MV-4-11 (cell line): ENCODE data around the gene ERCC8.
"Not testable (repeated sequence)": the region's sequence is repeated elsewhere in the genome, so short reads cannot be mapped to it uniquely, and the experiment has no call there.

Experiments
- DNase-seq: peaks from one replicate; lab custom pipeline; 2025; lab: John Stamatoyannopoulos, UW

Gene ERCC8

GRCh38 chr5:60944904-60945812 is at the start of gene ERCC8, which contains the start of gene NDUFAF2:
Gene ERCC8, minus strand, starts transcription at chr5:60945070. Its CDS starts 62 bp downstream, at chr5:60945008.
Gene NDUFAF2, plus strand, starts transcription at chr5:60945205. Its CDS starts 51 bp downstream, at chr5:60945256.
- peak; percentile 84 for DNase-seq

GRCh38 chr5:60993875-60994571 is 49.2 kb upstream of the ERCC8 start:
- no peak for DNase-seq

- DNase-seq: peak; percentile 11
Observed at GRCh38 chr5:60993425-60993824, 48.6 kb upstream of the ERCC8 start.

GRCh38 chr5:60992871-60993270 is 48.0 kb upstream of the ERCC8 start:
- no peak for DNase-seq

GRCh38 chr5:60989790-60990189 is 44.9 kb upstream of the ERCC8 start:
- no peak for DNase-seq

- DNase-seq: not testable (repeated sequence)
Observed at GRCh38 chr5:60982127-60982526, 37.3 kb upstream of the ERCC8 start.

GRCh38 chr5:60980511-60980910 is 35.6 kb upstream of the ERCC8 start:
- no peak for DNase-seq

GRCh38 chr5:60978968-60979367 is 34.1 kb upstream of the ERCC8 start:
- DNase-seq: no peak

- DNase-seq: no peak
Observed at GRCh38 chr5:60977956-60978737, 33.3 kb upstream of the ERCC8 start.

GRCh38 chr5:60972231-60972630 is 27.4 kb upstream of the ERCC8 start:
- no peak for DNase-seq

GRCh38 chr5:60961685-60962084 is 16.8 kb upstream of the ERCC8 start:
- DNase-seq: peak; percentile 56

- DNase-seq: no peak
Observed at GRCh38 chr5:60960591-60960990, 15.7 kb upstream of the ERCC8 start.

- DNase-seq: peak; percentile 21
Observed at GRCh38 chr5:60959156-60959555, 14.3 kb upstream of the ERCC8 start.

- no peak for DNase-seq
Observed at GRCh38 chr5:60958712-60959111, 13.8 kb upstream of the ERCC8 start.

GRCh38 chr5:60958088-60958487 is 13.2 kb upstream of the ERCC8 start:
- no peak for DNase-seq

GRCh38 chr5:60955239-60955638 is 10.4 kb upstream of the ERCC8 start:
- DNase-seq: no peak

GRCh38 chr5:60948738-60949137 is 3.9 kb upstream of the ERCC8 start:
- no peak for DNase-seq

- DNase-seq: no peak
Observed at GRCh38 chr5:60945813-60946187, 930 bp upstream of the ERCC8 start.

- peak; percentile 61 for DNase-seq
Observed at GRCh38 chr5:60943624-60944023, 1.2 kb downstream of the ERCC8 start.

- DNase-seq: no peak
Observed at GRCh38 chr5:60929024-60929423, 15.8 kb downstream of the ERCC8 start.

- DNase-seq: no peak
Observed at GRCh38 chr5:60927450-60927849, 17.4 kb downstream of the ERCC8 start.

GRCh38 chr5:60918466-60918865 is 26.4 kb downstream of the ERCC8 start:
- DNase-seq: no peak
